ENCODE measurements around the gene ALG10. TPM values are rescaled to one million over a fixed set of nuclear protein-coding genes. Genes with fewer than 3 reads are reported as not detected.
A peak's percentile ranks its signal among the peaks of the same experiment; 100 is the strongest.
"Not testable (repeated sequence)": the region's sequence is repeated elsewhere in the genome, so short reads cannot be mapped to it uniquely, and the experiment has no call there.

Gene ALG10, protein sequence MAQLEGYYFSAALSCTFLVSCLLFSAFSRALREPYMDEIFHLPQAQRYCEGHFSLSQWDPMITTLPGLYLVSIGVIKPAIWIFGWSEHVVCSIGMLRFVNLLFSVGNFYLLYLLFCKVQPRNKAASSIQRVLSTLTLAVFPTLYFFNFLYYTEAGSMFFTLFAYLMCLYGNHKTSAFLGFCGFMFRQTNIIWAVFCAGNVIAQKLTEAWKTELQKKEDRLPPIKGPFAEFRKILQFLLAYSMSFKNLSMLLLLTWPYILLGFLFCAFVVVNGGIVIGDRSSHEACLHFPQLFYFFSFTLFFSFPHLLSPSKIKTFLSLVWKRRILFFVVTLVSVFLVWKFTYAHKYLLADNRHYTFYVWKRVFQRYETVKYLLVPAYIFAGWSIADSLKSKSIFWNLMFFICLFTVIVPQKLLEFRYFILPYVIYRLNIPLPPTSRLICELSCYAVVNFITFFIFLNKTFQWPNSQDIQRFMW
- total RNA-seq = 1 to 10 TPM; 1.3 to 6.9 (median 4.8) TPM

DNA sequence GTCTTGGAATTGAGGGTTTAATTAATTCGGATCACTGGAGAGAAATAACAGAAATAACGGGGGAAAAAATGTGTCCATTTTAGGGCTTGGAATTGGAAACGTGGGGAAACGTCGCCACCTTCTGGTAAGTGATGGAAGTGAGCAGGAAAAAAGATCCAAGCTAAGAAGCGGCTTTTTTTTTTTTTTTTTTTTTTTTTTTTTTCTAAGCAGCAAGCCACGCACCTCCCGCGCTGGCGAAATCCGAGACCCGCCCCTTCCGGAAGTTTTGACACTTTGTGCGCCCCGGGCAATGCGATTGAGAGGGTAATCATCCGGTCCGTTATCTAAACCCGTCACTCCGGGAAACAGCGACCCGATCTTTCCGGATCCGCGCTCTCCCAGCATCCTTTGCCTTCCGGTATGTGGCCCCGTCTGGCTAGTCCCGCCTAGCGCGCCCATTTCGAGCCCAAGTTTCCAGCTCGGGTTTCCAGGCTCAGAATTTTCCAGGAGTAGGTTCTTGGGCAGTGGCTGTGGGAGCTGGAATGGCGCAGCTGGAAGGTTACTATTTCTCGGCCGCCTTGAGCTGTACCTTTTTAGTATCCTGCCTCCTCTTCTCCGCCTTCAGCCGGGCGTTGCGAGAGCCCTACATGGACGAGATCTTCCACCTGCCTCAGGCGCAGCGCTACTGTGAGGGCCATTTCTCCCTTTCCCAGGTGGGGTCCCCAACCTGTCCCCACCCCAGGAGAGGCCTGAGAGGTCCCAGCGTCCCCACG lies at the start of gene ALG10:
TSS of gene ALG10 (plus strand) at position 418 of the 752 bp plus-strand sequence. CDS start at position 522, 104 bp downstream.
- intact Hi-C loops (cut with DNase I) = loop anchor here (10.0 kb wide), 1 partner anchor 1267 kb away; the partner anchor contains the start of gene YARS2
- peaks cover 0 to 5% (median 0%) of the 10 kb centered on the region in 3 donors for H3K36me3 ChIP-seq
- WGBS, 2 donors = 0% methylated on average over 26 to 32 of the region's 44 CpGs

DNA sequence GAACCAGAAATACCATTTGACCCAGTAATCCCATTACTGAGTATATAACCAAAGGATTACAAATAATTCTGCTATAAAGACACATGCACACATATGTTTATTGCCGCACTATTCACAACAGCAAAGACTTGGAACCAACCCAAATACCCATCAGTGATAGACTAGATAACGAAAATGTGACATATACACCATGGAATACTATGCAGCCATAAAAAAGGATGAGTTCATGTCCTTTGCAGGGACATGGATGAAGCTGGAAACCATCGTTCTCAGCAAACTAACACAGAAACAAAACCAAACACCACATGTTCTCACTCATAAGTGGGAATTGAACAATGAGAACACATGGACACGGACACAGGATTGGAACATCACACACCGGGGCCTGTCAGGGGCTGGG lies 49.4 kb upstream of the ALG10 start:
- H3K9me3 ChIP-seq; H3K27me3 ChIP-seq; H3K4me1 ChIP-seq; H3K27ac ChIP-seq; DNase-seq; intact Hi-C loops (cut with DNase I); H3K4me3 ChIP-seq; H3K36me3 ChIP-seq: not testable (repeated sequence)
- 71 to 80% methylated on average over 5 of the region's 5 CpGs for WGBS, 2 donors

More for the DNA sequence above, at the start of gene ALG10:
- Histone ChIP-seq H3K4me1 (peaks cover 0 to 24% (median 8%) of the 10 kb centered on the region in 3 donors), H3K27me3 (no peaks in the 10 kb centered on the region), H3K9me3 (no peaks in the 10 kb centered on the region), H3K4me3 (peak within 1 kb of the TSS; percentile 57 to 85 (median 62)), H3K27ac (peak within 1 kb of the TSS; percentile 74 to 91 (median 84))
- TF ChIP-seq CTCF (IDR thresholded peaks at IDR 0.05) (peak; percentile 60 to 76 (median 72)), POLR2A (IDR thresholded peaks at IDR 0.05) (no peak)
- peak; percentile 84 for DNase-seq

DNA sequence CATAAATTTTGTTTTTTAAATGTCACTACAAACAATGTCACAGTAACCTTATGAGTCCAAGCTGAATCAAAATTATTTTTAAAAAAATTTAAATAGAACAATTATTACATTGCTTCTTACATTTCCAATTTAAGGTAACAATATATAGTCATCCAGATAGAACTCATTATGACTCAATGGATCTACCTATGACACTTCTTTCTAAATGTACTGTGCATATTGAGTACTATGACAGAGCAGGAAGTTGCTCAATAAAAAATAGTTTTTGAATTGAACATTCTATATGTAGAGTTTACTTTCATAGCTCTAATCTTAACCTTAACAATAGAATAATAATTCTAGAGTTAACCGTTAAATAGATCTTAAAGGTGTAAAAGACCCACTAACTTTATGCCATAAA lies 44.4 kb upstream of the ALG10 start:
- no peak for DNase-seq
- TF ChIP-seq POLR2A (IDR thresholded peaks at IDR 0.05) = no peak
- TF ChIP-seq CTCF (IDR thresholded peaks at IDR 0.05) = no peak
- 80 to 84% methylated on average over 1 of the region's 1 CpG for WGBS, 2 donors
- Histone ChIP-seq H3K9me3 (no peaks in the 10 kb centered on the region), H3K27me3 (no peaks in the 10 kb centered on the region), H3K27ac (no peak overlapping the region), H3K4me3 (no peak overlapping the region), H3K36me3 (no peaks in the 10 kb centered on the region), H3K4me1 (no peaks in the 10 kb centered on the region)
- intact Hi-C loops (cut with DNase I) = no loop called here

DNA sequence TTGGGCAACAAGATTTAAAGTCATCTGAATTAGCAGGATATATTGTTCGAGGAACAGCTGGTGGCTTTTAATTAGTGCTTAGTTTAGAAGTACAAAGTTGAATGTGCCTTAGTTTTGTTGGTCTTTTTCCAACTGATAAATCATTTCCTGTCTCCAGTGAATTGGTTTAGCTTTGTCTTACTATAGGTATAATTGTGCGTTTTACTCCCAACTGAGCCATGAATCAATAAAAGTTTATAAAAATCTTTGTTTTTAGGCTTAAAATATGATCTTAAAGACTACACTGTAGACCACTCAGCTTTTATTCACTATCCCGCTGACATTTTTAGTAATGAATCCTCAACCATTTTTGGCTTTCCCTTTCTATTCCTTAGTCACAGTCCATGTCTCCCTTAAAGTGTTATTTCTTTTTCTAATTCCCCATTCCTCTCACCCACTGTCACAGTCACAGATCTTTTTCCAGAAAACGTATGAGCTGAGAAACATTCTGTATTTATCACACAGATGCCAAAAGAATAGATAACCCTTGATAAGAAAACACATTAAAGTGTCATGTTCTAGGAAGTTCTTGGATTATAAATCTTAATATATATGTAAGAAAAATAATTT lies 34.0 kb upstream of the ALG10 start:
- H3K36me3 ChIP-seq = no peaks in the 10 kb centered on the region
- TF ChIP-seq CTCF (IDR thresholded peaks at IDR 0.05) (no peak), POLR2A (IDR thresholded peaks at IDR 0.05) (no peak)
- intact Hi-C loops (cut with DNase I) = no loop called here
- WGBS, 2 donors = 48 to 54% methylated on average over 4 of the region's 4 CpGs
- H3K4me3 ChIP-seq = no peak overlapping the region
- no peaks in the 10 kb centered on the region for H3K9me3 ChIP-seq
- no peak overlapping the region for H3K27ac ChIP-seq
- no peaks in the 10 kb centered on the region for H3K27me3 ChIP-seq
- H3K4me1 ChIP-seq = no peaks in the 10 kb centered on the region
- no peak for DNase-seq

- DNase-seq = no peak
- 16 to 33% methylated on average over 3 of the region's 3 CpGs for WGBS, 2 donors
- TF ChIP-seq POLR2A (IDR thresholded peaks at IDR 0.05) (no peak), CTCF (IDR thresholded peaks at IDR 0.05) (no peak)
Observed at GRCh38 chr12:33988913-33989312, 33.4 kb upstream of the ALG10 start.

More at GRCh38 chr12:33988913-33989312, 33.4 kb upstream of the ALG10 start:
- Histone ChIP-seq H3K27ac (no peak overlapping the region), H3K4me3 (no peak overlapping the region), H3K4me1 (no peaks in the 10 kb centered on the region), H3K36me3 (no peaks in the 10 kb centered on the region), H3K9me3 (no peaks in the 10 kb centered on the region), H3K27me3 (no peaks in the 10 kb centered on the region)
- intact Hi-C loops (cut with DNase I) = no loop called here
